ENCODE measurements around the gene CDH23.
A peak's percentile ranks its signal among the peaks of the same experiment; 100 is the strongest.

The CDH23 gene

GRCh38 chr10:71694039-71694501, 297.4 kb downstream of the CDH23 start:
- TF ChIP-seq, protein P1, sequence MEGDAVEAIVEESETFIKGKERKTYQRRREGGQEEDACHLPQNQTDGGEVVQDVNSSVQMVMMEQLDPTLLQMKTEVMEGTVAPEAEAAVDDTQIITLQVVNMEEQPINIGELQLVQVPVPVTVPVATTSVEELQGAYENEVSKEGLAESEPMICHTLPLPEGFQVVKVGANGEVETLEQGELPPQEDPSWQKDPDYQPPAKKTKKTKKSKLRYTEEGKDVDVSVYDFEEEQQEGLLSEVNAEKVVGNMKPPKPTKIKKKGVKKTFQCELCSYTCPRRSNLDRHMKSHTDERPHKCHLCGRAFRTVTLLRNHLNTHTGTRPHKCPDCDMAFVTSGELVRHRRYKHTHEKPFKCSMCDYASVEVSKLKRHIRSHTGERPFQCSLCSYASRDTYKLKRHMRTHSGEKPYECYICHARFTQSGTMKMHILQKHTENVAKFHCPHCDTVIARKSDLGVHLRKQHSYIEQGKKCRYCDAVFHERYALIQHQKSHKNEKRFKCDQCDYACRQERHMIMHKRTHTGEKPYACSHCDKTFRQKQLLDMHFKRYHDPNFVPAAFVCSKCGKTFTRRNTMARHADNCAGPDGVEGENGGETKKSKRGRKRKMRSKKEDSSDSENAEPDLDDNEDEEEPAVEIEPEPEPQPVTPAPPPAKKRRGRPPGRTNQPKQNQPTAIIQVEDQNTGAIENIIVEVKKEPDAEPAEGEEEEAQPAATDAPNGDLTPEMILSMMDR (conservative IDR thresholded peaks at IDR 0.05): no peak
- no peak overlapping the region for H3K27ac ChIP-seq

DNA sequence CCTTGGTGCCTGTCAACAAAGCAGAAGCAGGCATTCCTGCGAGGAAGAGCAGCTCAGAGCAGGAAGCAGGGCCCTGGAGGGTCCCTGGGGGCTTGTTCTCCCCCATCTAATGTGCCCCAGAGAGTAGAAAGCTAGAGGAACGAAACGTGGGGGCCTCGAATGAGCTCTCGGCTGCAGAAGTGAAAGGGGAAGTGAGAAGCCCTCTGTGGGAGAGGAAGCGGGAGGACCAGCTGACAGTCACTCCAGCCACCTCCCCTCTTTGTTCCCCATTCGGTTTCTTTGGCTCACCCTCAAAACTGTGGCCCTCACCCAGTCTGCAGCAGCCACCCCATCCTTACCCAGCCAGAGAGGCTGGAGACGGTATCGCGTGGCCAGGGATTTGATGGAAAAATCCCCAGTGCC, 297.8 kb downstream of the CDH23 start:
- TF ChIP-seq, protein P1 (conservative IDR thresholded peaks at IDR 0.05): no peak
- no peak overlapping the region for H3K27ac ChIP-seq

- TF ChIP-seq, protein P1 (conservative IDR thresholded peaks at IDR 0.05): no peak
- no peak overlapping the region for H3K27ac ChIP-seq
Observed at GRCh38 chr10:71695502-71696476, 299.1 kb downstream of the CDH23 start.

DNA sequence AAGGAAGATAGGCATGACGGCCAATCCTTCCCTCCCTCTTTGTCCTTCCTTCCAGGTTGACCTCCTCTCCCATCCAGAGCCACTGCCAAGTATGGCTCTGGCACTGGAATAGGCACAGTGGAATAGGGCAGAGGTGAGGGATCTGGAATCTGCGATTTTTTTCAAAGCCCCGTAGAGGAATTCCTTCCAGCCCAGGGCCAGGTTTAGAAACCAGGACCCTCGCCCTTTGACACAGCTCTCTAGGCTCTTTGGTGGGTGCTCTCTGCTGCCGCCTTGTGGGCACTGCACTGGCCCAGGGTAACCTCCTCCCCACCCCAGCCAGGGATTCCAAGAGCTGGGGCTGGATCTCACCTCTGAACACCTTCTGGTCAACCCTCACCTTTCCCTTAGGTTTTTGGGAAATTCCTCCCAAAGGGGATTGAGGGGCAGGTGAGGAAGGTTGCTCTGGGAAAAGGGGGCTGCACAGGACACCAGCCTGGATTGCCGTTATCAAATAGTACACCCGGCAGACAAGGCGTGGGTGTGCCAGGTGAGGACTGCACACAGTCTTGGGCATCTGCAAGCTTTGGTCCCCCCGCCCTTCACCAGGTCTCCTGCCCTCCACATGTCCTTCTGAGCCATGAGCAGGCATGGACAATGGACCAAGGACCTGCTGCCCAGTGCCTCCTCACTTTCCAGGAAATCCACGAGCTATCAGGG, 300.1 kb downstream of the CDH23 start:
- TF ChIP-seq, protein P1 (conservative IDR thresholded peaks at IDR 0.05): peak; percentile 90
- no peak overlapping the region for H3K27ac ChIP-seq

DNA sequence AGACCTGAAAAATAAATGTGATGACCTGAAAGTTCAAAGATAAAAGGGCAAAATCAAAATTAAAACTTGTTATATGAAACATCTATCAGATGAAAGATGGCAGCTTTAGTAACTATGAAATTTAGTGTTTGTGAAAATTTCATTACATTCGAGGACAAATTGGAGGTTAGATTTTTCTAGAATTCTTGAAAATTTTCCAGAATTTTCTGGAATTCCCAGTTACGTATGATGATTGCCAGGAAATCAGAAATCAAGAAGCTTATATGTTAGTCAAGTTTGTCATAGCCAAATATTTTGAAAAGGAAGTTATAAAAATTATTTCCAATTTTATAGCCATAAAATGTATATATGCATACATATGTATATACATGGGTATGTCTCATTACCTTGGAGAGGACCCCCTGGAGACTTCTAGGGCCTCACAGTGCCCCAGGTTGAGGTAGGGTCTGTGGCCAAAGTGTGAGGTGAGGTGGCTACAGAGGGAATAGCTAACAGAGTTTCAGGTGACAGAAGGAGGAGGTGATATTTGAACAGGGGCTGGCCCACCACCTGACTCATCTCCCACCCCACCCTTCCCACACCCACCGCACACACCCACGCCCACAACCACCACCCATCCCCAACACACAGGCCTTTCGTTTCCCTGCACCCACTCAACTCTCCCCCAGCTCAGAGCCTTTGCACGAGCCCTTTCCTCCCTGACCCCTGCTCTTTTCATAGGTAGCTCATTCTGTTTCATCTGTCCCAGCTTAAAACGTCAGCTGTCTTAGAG, 301.4 kb downstream of the CDH23 start:
- TF ChIP-seq, protein P1 (conservative IDR thresholded peaks at IDR 0.05): no peak
- no peak overlapping the region for H3K27ac ChIP-seq

DNA sequence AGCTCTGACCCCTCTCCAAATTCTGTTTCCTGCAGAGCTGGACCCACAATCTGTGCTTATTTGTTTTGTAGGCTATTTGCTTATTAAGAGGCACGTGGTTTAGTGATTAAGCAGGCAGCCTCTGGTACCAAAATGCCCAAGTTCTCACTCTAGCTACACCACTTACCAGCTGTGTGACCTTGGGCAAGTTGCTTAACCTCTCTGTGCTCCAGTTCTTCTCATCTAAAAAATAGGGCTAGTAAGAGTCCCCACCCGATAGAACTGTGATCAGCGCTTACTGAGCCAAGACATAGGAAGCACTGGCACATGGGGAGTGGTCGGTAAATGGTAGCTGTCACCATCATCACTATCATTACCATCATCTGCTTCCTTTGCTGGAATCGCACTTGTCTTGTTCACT, 302.0 kb downstream of the CDH23 start:
- H3K27ac ChIP-seq: no peak overlapping the region
- TF ChIP-seq, protein P1 (conservative IDR thresholded peaks at IDR 0.05): no peak

All from VCaP (cell line).